Heart left ventricle (tissue), 13 donors: Measurements from ENCODE around the gene PPP1R12B.

Experiments
- POLR2A ChIP-seq, 2 donors: fragments of 450-650 bp; IDR thresholded peaks; one replicate each; pipeline ENCODE4 v1.6.1; 2017; ENCODE audit warnings: antibody characterized with exemption in 2 of 2, mild to moderate bottlenecking in 2 of 2, moderate library complexity in 2 of 2
- TF ChIP-seq, protein P1 (sequence below), 12 donors: fragments of 200-600 bp; sonication (generic) in 4 of 12; IDR thresholded peaks; one replicate each; pipeline versions ENCODE4 v1.5.0 to v1.8.0; 2018 to 2022; ENCODE audit warnings: antibody characterized with exemption in 12 of 12, mild to moderate bottlenecking in 5 of 12
- donor health status: ischemic (EF 13 %, LVEDD 7.1; RV severe dilation, severe dysfunction).
- donor health status: DM: no; HTN: yes; CAD: no.
- donor health status: DM: no; HTN: no; CAD: no.
- donor health status: ischemic (EF 25% LVEDD 6.9; RV normal size, moderate dysfunction).
- donor health status: ischemic (EF 25% LVEDD 5.7; RV mildly dilated, moderate dysfunction).
- donor health status: ischemic (EF 35%, LVEDD 5.7; RV mildly dilated, moderate dysfunction).
- donor health status: nonischemic (EF 11% LVEDD 7.7; RV severe dilation, severe dysfunction).
- donor health status: DM: yes; HTN: yes; CAD: no.
- donor health status: PGD.
- donor health status: ischemic (EF 29% LVEDD 5.4; RV normal size, mild dysfunction).
- donor health status: nonischemic (EF 23%, LVEDD 6.1; RV moderate dilation, normal function).

DNA sequence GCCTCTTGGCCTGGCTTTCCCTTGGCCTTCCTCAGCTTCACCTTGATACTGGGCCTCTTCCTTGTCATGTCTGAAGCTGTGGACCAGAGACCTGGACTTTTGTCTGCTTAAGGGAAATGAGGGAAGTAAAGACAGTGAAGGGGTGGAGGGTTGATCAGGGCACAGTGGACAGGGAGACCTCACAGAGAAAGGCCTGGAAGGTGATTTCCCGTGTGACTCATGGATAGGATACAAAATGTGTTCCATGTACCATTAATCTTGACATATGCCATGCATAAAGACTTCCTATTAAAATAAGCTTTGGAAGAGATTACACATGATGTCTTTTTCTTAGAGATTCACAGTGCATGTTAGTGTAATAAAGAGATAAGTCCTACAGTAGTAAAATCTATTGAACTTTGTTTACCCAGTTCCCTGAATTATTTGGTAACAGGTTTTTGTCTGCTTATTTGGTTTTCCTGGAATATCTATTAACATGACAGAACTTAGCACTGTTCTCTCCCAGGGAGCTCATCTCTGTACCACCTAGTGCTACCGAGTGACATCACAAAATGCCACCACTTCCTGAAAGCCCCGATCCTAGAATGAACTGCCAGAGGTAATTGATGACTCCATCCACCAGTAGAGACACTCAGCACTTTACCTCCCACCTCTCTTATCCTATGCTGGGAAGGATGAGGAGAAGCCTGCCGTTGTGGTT is 29.0 kb upstream of the PPP1R12B start:
- TF ChIP-seq, protein P1, sequence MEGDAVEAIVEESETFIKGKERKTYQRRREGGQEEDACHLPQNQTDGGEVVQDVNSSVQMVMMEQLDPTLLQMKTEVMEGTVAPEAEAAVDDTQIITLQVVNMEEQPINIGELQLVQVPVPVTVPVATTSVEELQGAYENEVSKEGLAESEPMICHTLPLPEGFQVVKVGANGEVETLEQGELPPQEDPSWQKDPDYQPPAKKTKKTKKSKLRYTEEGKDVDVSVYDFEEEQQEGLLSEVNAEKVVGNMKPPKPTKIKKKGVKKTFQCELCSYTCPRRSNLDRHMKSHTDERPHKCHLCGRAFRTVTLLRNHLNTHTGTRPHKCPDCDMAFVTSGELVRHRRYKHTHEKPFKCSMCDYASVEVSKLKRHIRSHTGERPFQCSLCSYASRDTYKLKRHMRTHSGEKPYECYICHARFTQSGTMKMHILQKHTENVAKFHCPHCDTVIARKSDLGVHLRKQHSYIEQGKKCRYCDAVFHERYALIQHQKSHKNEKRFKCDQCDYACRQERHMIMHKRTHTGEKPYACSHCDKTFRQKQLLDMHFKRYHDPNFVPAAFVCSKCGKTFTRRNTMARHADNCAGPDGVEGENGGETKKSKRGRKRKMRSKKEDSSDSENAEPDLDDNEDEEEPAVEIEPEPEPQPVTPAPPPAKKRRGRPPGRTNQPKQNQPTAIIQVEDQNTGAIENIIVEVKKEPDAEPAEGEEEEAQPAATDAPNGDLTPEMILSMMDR (IDR thresholded peaks at IDR 0.05) = no peak
- no peak for TF ChIP-seq POLR2A (IDR thresholded peaks at IDR 0.05)
